GM21515 (cell line): ENCODE measurements around the gene AMIGO3.

Source experiments
- ATAC-seq: cut with Tn5 transposase; IDR thresholded peaks from one replicate; pipeline ENCODE4 v1.9.1; 2021; ENCODE audit not compliant: unreplicated experiment

Gene AMIGO3

GRCh38 chr3:49725906-49726681, 6.6 kb upstream of the AMIGO3 start:
- no peak for ATAC-seq

- no peak for ATAC-seq
Measured at GRCh38 chr3:49724586-49724985, 5.1 kb upstream of the AMIGO3 start.

GRCh38 chr3:49723628-49724551, 4.4 kb upstream of the AMIGO3 start, which contains the start of gene GMPPB:
TSS of gene GMPPB (minus strand) at chr3:49723951. CDS start at chr3:49723726, 225 bp downstream.
- ATAC-seq = peak; percentile 75

GRCh38 chr3:49723296-49723627, 3.8 kb upstream of the AMIGO3 start:
- ATAC-seq = no peak

- no peak for ATAC-seq
Measured at GRCh38 chr3:49722896-49723295, 3.4 kb upstream of the AMIGO3 start.

- no peak for ATAC-seq
Measured at GRCh38 chr3:49721896-49722781, 2.7 kb upstream of the AMIGO3 start.

- ATAC-seq = no peak
Measured at GRCh38 chr3:49721596-49721895, 2.1 kb upstream of the AMIGO3 start.

- no peak for ATAC-seq
Measured at GRCh38 chr3:49720855-49721595, 1.5 kb upstream of the AMIGO3 start.

GRCh38 chr3:49718858-49719213, 648 bp downstream of the AMIGO3 start:
- ATAC-seq = no peak

GRCh38 chr3:49717959-49718857, 1.3 kb downstream of the AMIGO3 start:
- no peak for ATAC-seq

- ATAC-seq = no peak
Measured at GRCh38 chr3:49717211-49717958, 2.1 kb downstream of the AMIGO3 start.

GRCh38 chr3:49716691-49717210, 2.7 kb downstream of the AMIGO3 start:
- ATAC-seq = no peak

- ATAC-seq = no peak
Measured at GRCh38 chr3:49716169-49716568, 3.3 kb downstream of the AMIGO3 start.

GRCh38 chr3:49715611-49716121, 3.8 kb downstream of the AMIGO3 start:
- no peak for ATAC-seq

GRCh38 chr3:49714728-49715550, 4.5 kb downstream of the AMIGO3 start:
- no peak for ATAC-seq

GRCh38 chr3:49713336-49714105, 6.0 kb downstream of the AMIGO3 start:
- ATAC-seq = no peak
